GDM1 (cell line): ENCODE measurements around the gene OSBPL3.

ENCODE experiments used
- DNase-seq: peaks from one replicate; lab custom pipeline; 2025; lab: John Stamatoyannopoulos, UW

The OSBPL3 gene

GRCh38 chr7:24827589-24827988, 152.4 kb downstream of the OSBPL3 start:
- DNase-seq: no peak

GRCh38 chr7:24827027-24827426, 153.0 kb downstream of the OSBPL3 start:
- no peak for DNase-seq

GRCh38 chr7:24826662-24827020, 153.3 kb downstream of the OSBPL3 start:
- no peak for DNase-seq

GRCh38 chr7:24825931-24826661, 153.9 kb downstream of the OSBPL3 start:
- no peak for DNase-seq

- DNase-seq: no peak
These were observed 154.6 kb downstream of the OSBPL3 start for GRCh38 chr7:24825381-24825794.

- DNase-seq: no peak
These were observed 155.1 kb downstream of the OSBPL3 start for GRCh38 chr7:24824896-24825295.

- no peak for DNase-seq
These were observed 155.6 kb downstream of the OSBPL3 start for GRCh38 chr7:24824400-24824799.

- DNase-seq: no peak
These were observed 158.3 kb downstream of the OSBPL3 start for GRCh38 chr7:24821754-24822054.

- peak; percentile 43 for DNase-seq
These were observed 158.8 kb downstream of the OSBPL3 start for GRCh38 chr7:24821045-24821753.

GRCh38 chr7:24820730-24821044, 159.3 kb downstream of the OSBPL3 start:
- no peak for DNase-seq

GRCh38 chr7:24819916-24820689, 159.9 kb downstream of the OSBPL3 start:
- peak; percentile 31 for DNase-seq

GRCh38 chr7:24817339-24817738, 162.6 kb downstream of the OSBPL3 start:
- no peak for DNase-seq

GRCh38 chr7:24816868-24817267, 163.1 kb downstream of the OSBPL3 start:
- no peak for DNase-seq

- DNase-seq: peak; percentile 3
These were observed 167.6 kb downstream of the OSBPL3 start for GRCh38 chr7:24812305-24812945.

GRCh38 chr7:24808518-24808917, 171.5 kb downstream of the OSBPL3 start:
- DNase-seq: no peak

- DNase-seq: no peak
These were observed 177.7 kb downstream of the OSBPL3 start for GRCh38 chr7:24802300-24802699.

- DNase-seq: no peak
These were observed 178.1 kb downstream of the OSBPL3 start for GRCh38 chr7:24801883-24802282.

GRCh38 chr7:24800667-24801066, 179.3 kb downstream of the OSBPL3 start:
- no peak for DNase-seq

- DNase-seq: no peak
These were observed 179.9 kb downstream of the OSBPL3 start for GRCh38 chr7:24800073-24800472.

- DNase-seq: no peak
These were observed 180.5 kb downstream of the OSBPL3 start for GRCh38 chr7:24799506-24799905.

GRCh38 chr7:24798261-24798660, 181.7 kb downstream of the OSBPL3 start:
- no peak for DNase-seq

- DNase-seq: no peak
These were observed 182.7 kb downstream of the OSBPL3 start for GRCh38 chr7:24797270-24797669.

GRCh38 chr7:24795407-24795767, 184.6 kb downstream of the OSBPL3 start:
- DNase-seq: no peak
